ENCODE results near the gene GALNT2.

- TF ChIP-seq, protein P1, sequence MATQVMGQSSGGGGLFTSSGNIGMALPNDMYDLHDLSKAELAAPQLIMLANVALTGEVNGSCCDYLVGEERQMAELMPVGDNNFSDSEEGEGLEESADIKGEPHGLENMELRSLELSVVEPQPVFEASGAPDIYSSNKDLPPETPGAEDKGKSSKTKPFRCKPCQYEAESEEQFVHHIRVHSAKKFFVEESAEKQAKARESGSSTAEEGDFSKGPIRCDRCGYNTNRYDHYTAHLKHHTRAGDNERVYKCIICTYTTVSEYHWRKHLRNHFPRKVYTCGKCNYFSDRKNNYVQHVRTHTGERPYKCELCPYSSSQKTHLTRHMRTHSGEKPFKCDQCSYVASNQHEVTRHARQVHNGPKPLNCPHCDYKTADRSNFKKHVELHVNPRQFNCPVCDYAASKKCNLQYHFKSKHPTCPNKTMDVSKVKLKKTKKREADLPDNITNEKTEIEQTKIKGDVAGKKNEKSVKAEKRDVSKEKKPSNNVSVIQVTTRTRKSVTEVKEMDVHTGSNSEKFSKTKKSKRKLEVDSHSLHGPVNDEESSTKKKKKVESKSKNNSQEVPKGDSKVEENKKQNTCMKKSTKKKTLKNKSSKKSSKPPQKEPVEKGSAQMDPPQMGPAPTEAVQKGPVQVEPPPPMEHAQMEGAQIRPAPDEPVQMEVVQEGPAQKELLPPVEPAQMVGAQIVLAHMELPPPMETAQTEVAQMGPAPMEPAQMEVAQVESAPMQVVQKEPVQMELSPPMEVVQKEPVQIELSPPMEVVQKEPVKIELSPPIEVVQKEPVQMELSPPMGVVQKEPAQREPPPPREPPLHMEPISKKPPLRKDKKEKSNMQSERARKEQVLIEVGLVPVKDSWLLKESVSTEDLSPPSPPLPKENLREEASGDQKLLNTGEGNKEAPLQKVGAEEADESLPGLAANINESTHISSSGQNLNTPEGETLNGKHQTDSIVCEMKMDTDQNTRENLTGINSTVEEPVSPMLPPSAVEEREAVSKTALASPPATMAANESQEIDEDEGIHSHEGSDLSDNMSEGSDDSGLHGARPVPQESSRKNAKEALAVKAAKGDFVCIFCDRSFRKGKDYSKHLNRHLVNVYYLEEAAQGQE (IDR thresholded peaks at IDR 0.05; ENCODE audit: insufficient read depth in 1 of 2, low read depth in 2 of 2, low read length in 2 of 2), result no peak
- TF ChIP-seq POLR2AphosphoS5 (IDR thresholded peaks at IDR 0.05; ENCODE audit: low read depth, low read length) (no peak), SIN3A (IDR thresholded peaks at IDR 0.05; ENCODE audit: borderline replicate concordance, insufficient read depth, low read length) (no peak), TAF1 (IDR thresholded peaks at IDR 0.05; ENCODE audit: borderline replicate concordance, insufficient read depth, low read length) (no peak), FOXP2 (optimal IDR thresholded peaks at IDR 0.05; ENCODE audit: borderline replicate concordance, extremely low read depth, extremely low read length, insufficient read depth) (no peak)
Observed at GRCh38 chr1:230208619-230209261, 141.7 kb downstream of the GALNT2 start.
